ENCODE results near the gene RHOH. TPM values are rescaled to one million over a fixed set of nuclear protein-coding genes. Genes with fewer than 3 reads are reported as not detected.
A peak's percentile ranks its signal among the peaks of the same experiment; 100 is the strongest.

Gene RHOH
- polyA plus RNA-seq, 1 donor (not counting 4 experiments of a cell fraction or from before 2014, with no cell fraction given): 0.04 TPM

DNA sequence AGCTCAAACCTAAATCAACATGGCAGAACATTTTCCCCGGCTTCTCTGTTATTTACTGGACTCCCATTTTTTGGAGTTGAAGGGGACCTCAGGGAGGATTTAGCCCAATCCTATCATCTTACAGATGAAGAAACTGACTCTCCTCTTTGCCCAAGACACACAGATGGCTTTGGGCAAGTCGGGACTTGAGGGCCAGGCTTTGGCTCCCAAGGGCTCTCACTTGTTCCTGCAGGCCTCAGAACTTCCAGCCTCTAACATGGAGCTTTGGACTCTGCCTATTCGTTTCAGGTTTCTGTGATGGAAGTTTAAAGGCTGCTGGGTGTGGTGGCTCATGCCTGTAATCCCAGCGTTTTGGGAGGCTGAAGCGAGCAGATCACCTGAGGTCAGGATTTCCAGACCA lies 59.5 kb downstream of the RHOH start:
- H3K9ac ChIP-seq (ENCODE audit: control insufficient read depth, extremely low read depth, insufficient read depth, low read length): peak overlapping the region; percentile 62
- FAIRE-seq (peak; percentile 91), DNase-seq (ENCODE audit: low read depth, low spot score) (peak; percentile 86)
- H3K27ac ChIP-seq (ENCODE audit: control insufficient read depth, insufficient read depth, low read length): peak overlapping the region; percentile 95
- no peaks in the 10 kb centered on the region for H3K9me3 ChIP-seq (ENCODE audit: control insufficient read depth, low read depth, low read length)
- H3K9me1 ChIP-seq (ENCODE audit: control insufficient read depth, extremely low read depth, insufficient read depth, low read length): no peaks in the 10 kb centered on the region
- no peaks in the 10 kb centered on the region for H4K20me1 ChIP-seq (ENCODE audit: control insufficient read depth, extremely low read depth, insufficient read depth, low read length)
- dilution Hi-C loops (cut with MboI; ENCODE audit: extremely low pct_ligation_motif_present, low sequenced_read_pairs): no loop called here
- H3K4me1 ChIP-seq (ENCODE audit: control insufficient read depth, extremely low read depth, insufficient read depth, low read length): peaks cover 42% of the 10 kb centered on the region
- no peaks in the 10 kb centered on the region for H3K36me3 ChIP-seq (ENCODE audit: control insufficient read depth in 2 of 2, extremely low read depth in 1 of 2, insufficient read depth in 2 of 2, low read length in 2 of 2)
- peak overlapping the region; percentile 76 for H3K4me2 ChIP-seq (ENCODE audit: control insufficient read depth, extremely low read depth, insufficient read depth, low read depth, low read length)
- no peaks in the 10 kb centered on the region for H3K27me3 ChIP-seq (ENCODE audit: control insufficient read depth, extremely low read depth, insufficient read depth, low read length)
- H3K4me3 ChIP-seq (ENCODE audit: control insufficient read depth in 2 of 3, extremely low read depth in 1 of 3, insufficient read depth in 2 of 3, low read depth in 1 of 3, low read length in 3 of 3): no peak overlapping the region
- no peaks in the 10 kb centered on the region for H3K79me2 ChIP-seq (ENCODE audit: control insufficient read depth, insufficient read depth, low read length)
- TF ChIP-seq, protein P1, sequence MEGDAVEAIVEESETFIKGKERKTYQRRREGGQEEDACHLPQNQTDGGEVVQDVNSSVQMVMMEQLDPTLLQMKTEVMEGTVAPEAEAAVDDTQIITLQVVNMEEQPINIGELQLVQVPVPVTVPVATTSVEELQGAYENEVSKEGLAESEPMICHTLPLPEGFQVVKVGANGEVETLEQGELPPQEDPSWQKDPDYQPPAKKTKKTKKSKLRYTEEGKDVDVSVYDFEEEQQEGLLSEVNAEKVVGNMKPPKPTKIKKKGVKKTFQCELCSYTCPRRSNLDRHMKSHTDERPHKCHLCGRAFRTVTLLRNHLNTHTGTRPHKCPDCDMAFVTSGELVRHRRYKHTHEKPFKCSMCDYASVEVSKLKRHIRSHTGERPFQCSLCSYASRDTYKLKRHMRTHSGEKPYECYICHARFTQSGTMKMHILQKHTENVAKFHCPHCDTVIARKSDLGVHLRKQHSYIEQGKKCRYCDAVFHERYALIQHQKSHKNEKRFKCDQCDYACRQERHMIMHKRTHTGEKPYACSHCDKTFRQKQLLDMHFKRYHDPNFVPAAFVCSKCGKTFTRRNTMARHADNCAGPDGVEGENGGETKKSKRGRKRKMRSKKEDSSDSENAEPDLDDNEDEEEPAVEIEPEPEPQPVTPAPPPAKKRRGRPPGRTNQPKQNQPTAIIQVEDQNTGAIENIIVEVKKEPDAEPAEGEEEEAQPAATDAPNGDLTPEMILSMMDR (optimal IDR thresholded peaks at IDR 0.05 in 1 of 3, IDR thresholded peaks at IDR 0.05 in 1 of 3, conservative IDR thresholded peaks at IDR 0.05 in 1 of 3; ENCODE audit: extremely low read depth in 1 of 3, insufficient read depth in 2 of 3, low read length in 3 of 3): no peak
- TF ChIP-seq EZH2 (IDR thresholded peaks at IDR 0.05; ENCODE audit: low read length): no peak
- H2AFZ ChIP-seq (ENCODE audit: control insufficient read depth, low read length): no peak overlapping the region

DNA sequence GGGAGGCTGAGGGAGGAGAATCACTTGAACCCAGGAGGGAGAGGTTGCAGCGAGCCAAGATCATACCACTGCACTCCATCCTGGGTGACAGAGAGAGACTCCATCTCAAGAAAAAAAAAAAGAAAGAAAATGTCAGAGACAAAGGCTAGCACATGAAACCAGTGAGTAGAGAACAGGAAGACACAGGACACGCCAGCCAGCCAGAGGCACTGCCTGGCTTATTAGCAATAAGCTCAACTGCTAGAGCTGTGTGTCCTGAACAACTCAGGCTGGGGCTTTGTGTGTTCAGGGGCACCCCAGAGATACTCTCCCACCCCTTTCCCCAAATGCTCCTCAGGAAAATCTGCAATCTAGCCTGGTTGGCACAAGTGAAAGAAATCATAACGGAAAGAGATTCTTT lies 60.0 kb downstream of the RHOH start:
- Histone ChIP-seq H3K79me2 (ENCODE audit: control insufficient read depth, insufficient read depth, low read length) (no peaks in the 10 kb centered on the region), H3K4me3 (ENCODE audit: control insufficient read depth in 2 of 3, extremely low read depth in 1 of 3, insufficient read depth in 2 of 3, low read depth in 1 of 3, low read length in 3 of 3) (no peak overlapping the region), H3K9me1 (ENCODE audit: control insufficient read depth, extremely low read depth, insufficient read depth, low read length) (no peaks in the 10 kb centered on the region), H3K4me1 (ENCODE audit: control insufficient read depth, extremely low read depth, insufficient read depth, low read length) (peaks cover 41% of the 10 kb centered on the region), H3K36me3 (ENCODE audit: control insufficient read depth in 2 of 2, extremely low read depth in 1 of 2, insufficient read depth in 2 of 2, low read length in 2 of 2) (no peaks in the 10 kb centered on the region), H3K27me3 (ENCODE audit: control insufficient read depth, extremely low read depth, insufficient read depth, low read length) (no peaks in the 10 kb centered on the region), H3K27ac (ENCODE audit: control insufficient read depth, insufficient read depth, low read length) (peak overlapping the region; percentile 95), H3K9me3 (ENCODE audit: control insufficient read depth, low read depth, low read length) (no peaks in the 10 kb centered on the region), H3K9ac (ENCODE audit: control insufficient read depth, extremely low read depth, insufficient read depth, low read length) (peak overlapping the region; percentile 62), H2AFZ (ENCODE audit: control insufficient read depth, low read length) (no peak overlapping the region), H3K4me2 (ENCODE audit: control insufficient read depth, extremely low read depth, insufficient read depth, low read depth, low read length) (no peak overlapping the region), H4K20me1 (ENCODE audit: control insufficient read depth, extremely low read depth, insufficient read depth, low read length) (no peaks in the 10 kb centered on the region)
- no peak for DNase-seq (ENCODE audit: low read depth, low spot score)
- dilution Hi-C loops (cut with MboI; ENCODE audit: extremely low pct_ligation_motif_present, low sequenced_read_pairs): no loop called here
- FAIRE-seq: peak; percentile 13
- no peak for TF ChIP-seq EZH2 (IDR thresholded peaks at IDR 0.05; ENCODE audit: low read length)

DNA sequence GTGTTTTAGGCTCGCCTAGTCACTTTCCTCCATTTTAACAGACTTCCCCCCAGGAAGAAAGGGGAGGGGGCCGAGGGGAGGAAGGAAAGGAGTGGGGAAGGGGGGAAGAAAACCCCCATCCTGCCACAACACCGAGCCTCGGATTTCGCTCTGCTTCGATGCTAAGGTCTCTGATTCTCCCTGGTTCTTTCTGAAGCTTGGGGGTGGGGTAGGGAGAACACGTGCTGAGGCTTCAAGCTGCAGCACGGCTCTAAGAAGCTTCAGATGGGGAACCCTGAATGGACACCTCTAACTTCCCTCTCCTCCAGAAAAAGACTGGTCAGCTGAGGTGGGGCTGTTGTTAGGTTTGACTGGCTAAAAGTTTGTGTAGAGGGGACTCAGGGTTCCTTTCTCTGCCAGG lies 61.8 kb downstream of the RHOH start:
- DNase-seq (ENCODE audit: low read depth, low spot score) (no peak), FAIRE-seq (no peak)
- Histone ChIP-seq H3K27ac (ENCODE audit: control insufficient read depth, insufficient read depth, low read length) (no peak overlapping the region), H3K4me3 (ENCODE audit: control insufficient read depth in 2 of 3, extremely low read depth in 1 of 3, insufficient read depth in 2 of 3, low read depth in 1 of 3, low read length in 3 of 3) (no peak overlapping the region), H2AFZ (ENCODE audit: control insufficient read depth, low read length) (no peak overlapping the region), H3K79me2 (ENCODE audit: control insufficient read depth, insufficient read depth, low read length) (no peaks in the 10 kb centered on the region), H3K36me3 (ENCODE audit: control insufficient read depth in 2 of 2, extremely low read depth in 1 of 2, insufficient read depth in 2 of 2, low read length in 2 of 2) (no peaks in the 10 kb centered on the region), H3K27me3 (ENCODE audit: control insufficient read depth, extremely low read depth, insufficient read depth, low read length) (no peaks in the 10 kb centered on the region), H3K9me1 (ENCODE audit: control insufficient read depth, extremely low read depth, insufficient read depth, low read length) (no peaks in the 10 kb centered on the region), H4K20me1 (ENCODE audit: control insufficient read depth, extremely low read depth, insufficient read depth, low read length) (no peaks in the 10 kb centered on the region), H3K4me2 (ENCODE audit: control insufficient read depth, extremely low read depth, insufficient read depth, low read depth, low read length) (no peak overlapping the region), H3K9me3 (ENCODE audit: control insufficient read depth, low read depth, low read length) (no peaks in the 10 kb centered on the region), H3K4me1 (ENCODE audit: control insufficient read depth, extremely low read depth, insufficient read depth, low read length) (peaks cover 35% of the 10 kb centered on the region), H3K9ac (ENCODE audit: control insufficient read depth, extremely low read depth, insufficient read depth, low read length) (no peak overlapping the region)
- TF ChIP-seq, protein P1 (optimal IDR thresholded peaks at IDR 0.05 in 1 of 3, IDR thresholded peaks at IDR 0.05 in 1 of 3, conservative IDR thresholded peaks at IDR 0.05 in 1 of 3; ENCODE audit: extremely low read depth in 1 of 3, insufficient read depth in 2 of 3, low read length in 3 of 3): no peak
- dilution Hi-C loops (cut with MboI; ENCODE audit: extremely low pct_ligation_motif_present, low sequenced_read_pairs): no loop called here

All from keratinocyte (primary cell).